HEK293 (cell line): Measurements from ENCODE around the gene GLIPR1.
"Not testable (repeated sequence)": the region's sequence is repeated elsewhere in the genome, so short reads cannot be mapped to it uniquely, and the experiment has no call there.

Source experiments
- ZBTB1 ChIP-seq: fragments of 450-650 bp; formaldehyde crosslinking; IDR thresholded peaks from 2 replicates; pipeline ENCODE4 v1.5.1; 2016; ENCODE audit warnings: missing biosample characterization, missing genetic modification characterization
- ZNF24 ChIP-seq: fragments of 450-650 bp; formaldehyde crosslinking; IDR thresholded peaks from 2 replicates; pipeline ENCODE4 v1.5.1; 2016; ENCODE audit warnings: missing biosample characterization, missing genetic modification characterization
- TF ChIP-seq, protein P1 (sequence below): fragments of 450-650 bp; formaldehyde crosslinking; IDR thresholded peaks from 2 replicates; pipeline ENCODE4 v1.5.1; 2016; ENCODE audit warnings: missing biosample characterization, missing genetic modification characterization

DNA sequence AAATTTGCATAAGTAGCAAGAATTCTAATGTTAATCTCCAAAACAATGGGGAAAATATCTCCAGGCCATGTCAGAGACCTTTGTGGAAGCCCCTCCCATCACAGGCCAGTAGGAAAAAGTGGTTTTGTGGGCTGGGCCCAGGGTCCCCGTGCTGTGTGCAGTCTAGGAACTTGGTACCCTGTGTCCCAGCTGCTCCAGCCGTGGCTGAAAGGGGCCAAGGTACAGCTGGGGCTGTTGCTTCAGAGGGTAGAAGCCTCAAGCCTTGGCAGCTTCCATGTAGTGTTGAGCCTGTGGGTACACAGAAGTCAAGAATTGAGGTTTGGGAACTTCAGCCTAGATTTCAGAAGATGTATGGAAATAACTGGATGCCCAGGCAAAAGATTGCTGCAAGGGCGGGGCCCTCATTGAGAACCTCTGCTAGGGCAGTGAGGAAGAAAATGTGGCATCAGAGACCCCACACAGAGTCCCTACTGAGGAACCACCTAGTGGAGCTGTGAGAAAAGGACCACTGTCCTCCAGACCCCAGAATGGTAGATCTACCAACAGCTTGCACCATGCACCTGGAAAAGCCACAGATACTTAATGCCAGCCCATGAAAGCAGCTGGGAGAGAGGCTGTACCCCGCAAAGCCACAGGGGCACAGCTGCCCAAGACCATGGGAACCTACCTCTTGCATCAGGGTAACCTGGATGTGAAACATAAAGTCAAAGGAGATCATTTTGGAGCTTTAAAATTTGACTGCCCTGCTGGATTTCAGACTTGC is 38.7 kb upstream of the GLIPR1 start:
- not testable (repeated sequence) for TF ChIP-seq ZBTB1; ZNF24 (tag by site-specific recombination)
- TF ChIP-seq, protein P1, sequence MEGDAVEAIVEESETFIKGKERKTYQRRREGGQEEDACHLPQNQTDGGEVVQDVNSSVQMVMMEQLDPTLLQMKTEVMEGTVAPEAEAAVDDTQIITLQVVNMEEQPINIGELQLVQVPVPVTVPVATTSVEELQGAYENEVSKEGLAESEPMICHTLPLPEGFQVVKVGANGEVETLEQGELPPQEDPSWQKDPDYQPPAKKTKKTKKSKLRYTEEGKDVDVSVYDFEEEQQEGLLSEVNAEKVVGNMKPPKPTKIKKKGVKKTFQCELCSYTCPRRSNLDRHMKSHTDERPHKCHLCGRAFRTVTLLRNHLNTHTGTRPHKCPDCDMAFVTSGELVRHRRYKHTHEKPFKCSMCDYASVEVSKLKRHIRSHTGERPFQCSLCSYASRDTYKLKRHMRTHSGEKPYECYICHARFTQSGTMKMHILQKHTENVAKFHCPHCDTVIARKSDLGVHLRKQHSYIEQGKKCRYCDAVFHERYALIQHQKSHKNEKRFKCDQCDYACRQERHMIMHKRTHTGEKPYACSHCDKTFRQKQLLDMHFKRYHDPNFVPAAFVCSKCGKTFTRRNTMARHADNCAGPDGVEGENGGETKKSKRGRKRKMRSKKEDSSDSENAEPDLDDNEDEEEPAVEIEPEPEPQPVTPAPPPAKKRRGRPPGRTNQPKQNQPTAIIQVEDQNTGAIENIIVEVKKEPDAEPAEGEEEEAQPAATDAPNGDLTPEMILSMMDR (tag by site-specific recombination) = not testable (repeated sequence)
